Bronchial smooth muscle cell (primary cell): ENCODE measurements around the gene NDUFA7. TPM values are rescaled to one million over a fixed set of nuclear protein-coding genes. Genes with fewer than 3 reads are reported as not detected.

Experiments used
- total RNA-seq: library from RNA; depleted of rRNA; stranded (reverse); fragments of >200 nt; gene quantifications from 2 replicates; pipeline ENCODE4 v1.2.1, GENCODE V29; 2014

NDUFA7 gene
- total RNA-seq, result 26.0 and 27.7 TPM in 2 replicates

GRCh38 chr19:8321067-8321985 lies at the start of gene NDUFA7, which contains the start of gene RPS28:
TSS of gene NDUFA7 (minus strand) at chr19:8321375. CDS start at chr19:8321358, 17 bp downstream.
TSS of gene RPS28 (plus strand) at chr19:8321496. CDS start at chr19:8321531, 35 bp downstream.

GRCh38 chr19:8363803-8364771 lies 42.9 kb upstream of the NDUFA7 start, which contains the start of gene ANGPTL4:
TSS of gene ANGPTL4 (plus strand) at chr19:8364155. CDS start at chr19:8364322, 167 bp downstream.

GRCh38 chr19:8342684-8343482 lies 21.7 kb upstream of the NDUFA7 start, which contains the start of gene KANK3:
TSS of gene KANK3 (minus strand) at chr19:8343262. CDS start at chr19:8337828, 5,434 bp downstream.

GRCh38 chr19:8307965-8308866 lies 13.0 kb downstream of the NDUFA7 start, which contains the start of gene CD320:
TSS of gene CD320 (minus strand) at chr19:8308358. CDS start at chr19:8308290, 68 bp downstream.

Other genes starting within 250 kb of the NDUFA7 start
- not detected in 2 replicates for gene FBN3, start 171.8 kb downstream of the NDUFA7 start, total RNA-seq
- 1.4 and 10.6 TPM in 2 replicates for gene CERS4, start 112.0 kb downstream of the NDUFA7 start, total RNA-seq
- gene CD320, start 13.0 kb downstream of the NDUFA7 start, total RNA-seq, result 10.7 and 22.9 TPM in 2 replicates
- gene RPS28, start 121 bp upstream of the NDUFA7 start, total RNA-seq, result 489 and 799 TPM in 2 replicates
- 0.16 and 0.26 TPM in 2 replicates for gene KANK3, start 21.9 kb upstream of the NDUFA7 start, total RNA-seq
- 1.7 and 3.0 TPM in 2 replicates for gene ANGPTL4, start 42.8 kb upstream of the NDUFA7 start, total RNA-seq
- 73.1 and 78.3 TPM in 2 replicates for gene RAB11B, start 69.0 kb upstream of the NDUFA7 start, total RNA-seq
- 54.2 and 58.0 TPM in 2 replicates for gene MARCHF2, start 91.9 kb upstream of the NDUFA7 start, total RNA-seq
- 52.8 and 55.5 TPM in 2 replicates for gene HNRNPM, start 123.6 kb upstream of the NDUFA7 start, total RNA-seq
- 0.16 TPM in 1 of 2 replicates, not detected in the other for gene PRAM1, start 181.3 kb upstream of the NDUFA7 start, total RNA-seq
- gene ZNF414, start 192.8 kb upstream of the NDUFA7 start, total RNA-seq, result 2.2 and 4.7 TPM in 2 replicates